ENCODE measurements around the gene PAK2. TPM values are rescaled to one million over a fixed set of nuclear protein-coding genes. Genes with fewer than 3 reads are reported as not detected.
"Not testable (repeated sequence)": the region's sequence is repeated elsewhere in the genome, so short reads cannot be mapped to it uniquely, and the experiment has no call there.

The PAK2 gene
- total RNA-seq, 2 experiments from 2014 or later: 66.6 to 68.4 TPM

- H3K27me3 Mint-ChIP-seq (ENCODE audit: low read depth); H3K36me3 Mint-ChIP-seq (ENCODE audit: low read depth); H3K4me1 Mint-ChIP-seq (ENCODE audit: low read depth); H3K9me3 Mint-ChIP-seq; DNase-seq; H3K4me3 Mint-ChIP-seq; H3K27ac Mint-ChIP-seq: not testable (repeated sequence)
- intact Hi-C loops (cut with micrococcal nuclease): loop anchor here (5.0 to 10.0 kb wide), 2 partner anchors 232 to 351 kb away; no protein-coding TSS in a partner anchor
- CTCF ChIA-PET: interaction anchor here (0.9 to 3.5 kb wide), 4 partner anchors 19 to 140 kb away, joined by 3 to 27 read pairs (median 4); partner anchors contain the start of gene PIGZ
Observed at GRCh38 chr3:196836626-196837025, 97.0 kb downstream of the PAK2 start.

GRCh38 chr3:196837819-196838420 is 98.3 kb downstream of the PAK2 start:
- H3K4me1 Mint-ChIP-seq (ENCODE audit: low read depth): no peaks in the 10 kb centered on the region
- CTCF ChIA-PET: interaction anchor here (0.6 to 3.5 kb wide), 23 partner anchors 17 to 969 kb away, joined by 3 to 27 read pairs (median 4); partner anchors contain the start of genes MELTF, NCBP2, PIGZ and SENP5
- no peak overlapping the region for H3K27ac Mint-ChIP-seq
- H3K9me3 Mint-ChIP-seq: no peaks in the 10 kb centered on the region
- no peak overlapping the region for H3K4me3 Mint-ChIP-seq
- DNase-seq: peak; percentile 90
- H3K36me3 Mint-ChIP-seq (ENCODE audit: low read depth): no peaks in the 10 kb centered on the region
- intact Hi-C loops (cut with micrococcal nuclease): loop anchor here (1.0 to 10.0 kb wide), 5 partner anchors 104 to 349 kb away; partner anchors contain the start of genes MELTF and NCBP2
- no peaks in the 10 kb centered on the region for H3K27me3 Mint-ChIP-seq (ENCODE audit: low read depth)

- H3K4me3 Mint-ChIP-seq; H3K27ac Mint-ChIP-seq; DNase-seq; H3K27me3 Mint-ChIP-seq (ENCODE audit: low read depth); H3K9me3 Mint-ChIP-seq; H3K4me1 Mint-ChIP-seq (ENCODE audit: low read depth); H3K36me3 Mint-ChIP-seq (ENCODE audit: low read depth): not testable (repeated sequence)
- intact Hi-C loops (cut with micrococcal nuclease): loop anchor here (5.0 to 10.0 kb wide), 2 partner anchors 235 to 348 kb away; no protein-coding TSS in a partner anchor
- CTCF ChIA-PET: interaction anchor here (1.0 to 3.5 kb wide), 3 partner anchors 25 to 131 kb away, joined by 7 to 27 read pairs (median 7); partner anchors contain the start of gene PIGZ
Observed at GRCh38 chr3:196839351-196839750, 99.7 kb downstream of the PAK2 start.

GRCh38 chr3:196842567-196843434 is 103.1 kb downstream of the PAK2 start:
- CTCF ChIA-PET: interaction anchor here (1.1 kb wide), 1 partner anchor 21 kb away, joined by 3 read pairs; no protein-coding TSS in a partner anchor
- DNase-seq: no peak
- Mint-ChIP-seq H3K9me3 (no peaks in the 10 kb centered on the region), H3K27ac (no peak overlapping the region), H3K4me1 (ENCODE audit: low read depth) (no peaks in the 10 kb centered on the region), H3K36me3 (ENCODE audit: low read depth) (no peaks in the 10 kb centered on the region), H3K4me3 (no peak overlapping the region), H3K27me3 (ENCODE audit: low read depth) (no peaks in the 10 kb centered on the region)
- intact Hi-C loops (cut with micrococcal nuclease): no loop called here

- CTCF ChIA-PET: interaction anchor here (0.6 to 1.1 kb wide), 2 partner anchors 20 to 251 kb away, joined by 3 read pairs; no protein-coding TSS in a partner anchor
- H3K27me3 Mint-ChIP-seq (ENCODE audit: low read depth): no peaks in the 10 kb centered on the region
- H3K27ac Mint-ChIP-seq: no peak overlapping the region
- no peak overlapping the region for H3K4me3 Mint-ChIP-seq
- intact Hi-C loops (cut with micrococcal nuclease): no loop called here
- no peak for DNase-seq
- H3K4me1 Mint-ChIP-seq (ENCODE audit: low read depth): no peaks in the 10 kb centered on the region
- no peaks in the 10 kb centered on the region for H3K36me3 Mint-ChIP-seq (ENCODE audit: low read depth)
- H3K9me3 Mint-ChIP-seq: no peaks in the 10 kb centered on the region
Observed at GRCh38 chr3:196843435-196844110, 103.9 kb downstream of the PAK2 start.

GRCh38 chr3:196844235-196845219 is 104.9 kb downstream of the PAK2 start:
- H3K27ac Mint-ChIP-seq; H3K27me3 Mint-ChIP-seq (ENCODE audit: low read depth); DNase-seq; H3K9me3 Mint-ChIP-seq; H3K4me1 Mint-ChIP-seq (ENCODE audit: low read depth); H3K4me3 Mint-ChIP-seq; H3K36me3 Mint-ChIP-seq (ENCODE audit: low read depth); intact Hi-C loops (cut with micrococcal nuclease): not testable (repeated sequence)
- CTCF ChIA-PET: interaction anchor here (0.6 to 1.1 kb wide), 2 partner anchors 19 to 252 kb away, joined by 3 read pairs; no protein-coding TSS in a partner anchor

GRCh38 chr3:196848375-196848774 is 108.7 kb downstream of the PAK2 start:
- CTCF ChIA-PET: interaction anchor here (0.6 kb wide), 1 partner anchor 12 kb away, joined by 3 read pairs; no protein-coding TSS in a partner anchor
- H3K4me1 Mint-ChIP-seq (ENCODE audit: low read depth); H3K27ac Mint-ChIP-seq; intact Hi-C loops (cut with micrococcal nuclease); H3K36me3 Mint-ChIP-seq (ENCODE audit: low read depth); H3K9me3 Mint-ChIP-seq; H3K4me3 Mint-ChIP-seq; DNase-seq; H3K27me3 Mint-ChIP-seq (ENCODE audit: low read depth): not testable (repeated sequence)

- no peaks in the 10 kb centered on the region for H3K9me3 Mint-ChIP-seq
- CTCF ChIA-PET: no interaction called here
- H3K27me3 Mint-ChIP-seq (ENCODE audit: low read depth): peaks cover 6% of the 10 kb centered on the region
- H3K4me1 Mint-ChIP-seq (ENCODE audit: low read depth): no peaks in the 10 kb centered on the region
- no peak overlapping the region for H3K4me3 Mint-ChIP-seq
- no peaks in the 10 kb centered on the region for H3K36me3 Mint-ChIP-seq (ENCODE audit: low read depth)
- no peak overlapping the region for H3K27ac Mint-ChIP-seq
- DNase-seq: no peak
- intact Hi-C loops (cut with micrococcal nuclease): no loop called here
Observed at GRCh38 chr3:196849180-196849741, 109.6 kb downstream of the PAK2 start.

GRCh38 chr3:196863000-196863399 is 123.3 kb downstream of the PAK2 start:
- H3K27ac Mint-ChIP-seq; intact Hi-C loops (cut with micrococcal nuclease): not testable (repeated sequence)

GRCh38 chr3:196867155-196867506 is 127.5 kb downstream of the PAK2 start:
- peak overlapping the region; percentile 87 for H3K4me3 Mint-ChIP-seq
- CTCF ChIA-PET: interaction anchor here (0.6 to 1.5 kb wide), 3 partner anchors 30 to 126 kb away, joined by 3 to 7 read pairs (median 3); partner anchors contain the start of gene NCBP2
- intact Hi-C loops (cut with micrococcal nuclease): loop anchor here (1.0 to 5.0 kb wide), 3 partner anchors 75 to 430 kb away; partner anchors contain the start of genes DLG1, FBXO45, NCBP2 and WDR53
- peaks cover 28% of the 10 kb centered on the region for H3K4me1 Mint-ChIP-seq (ENCODE audit: low read depth)
- H3K27me3 Mint-ChIP-seq (ENCODE audit: low read depth): no peaks in the 10 kb centered on the region
- DNase-seq: no peak
- H3K27ac Mint-ChIP-seq: peak overlapping the region; percentile 91
- peaks cover 2% of the 10 kb centered on the region for H3K36me3 Mint-ChIP-seq (ENCODE audit: low read depth)
- peaks cover 8% of the 10 kb centered on the region for H3K9me3 Mint-ChIP-seq

More at GRCh38 chr3:196863000-196863399, 123.3 kb downstream of the PAK2 start:
- CTCF ChIA-PET: interaction anchor here (0.9 kb wide), 1 partner anchor 19 kb away, joined by 3 read pairs; no protein-coding TSS in a partner anchor
- not testable (repeated sequence) for DNase-seq; H3K9me3 Mint-ChIP-seq; H3K27me3 Mint-ChIP-seq (ENCODE audit: low read depth); H3K36me3 Mint-ChIP-seq (ENCODE audit: low read depth); H3K4me1 Mint-ChIP-seq (ENCODE audit: low read depth); H3K4me3 Mint-ChIP-seq

Data from activated naive CD4-positive, alpha-beta T cell treated with anti-CD3 and anti-CD28 coated beads for 36 hours (primary cell).